Measurements from ENCODE around the gene RALGAPA2. TPM values are rescaled to one million over a fixed set of nuclear protein-coding genes. Genes with fewer than 3 reads are reported as not detected.

RALGAPA2 gene
- total and polyA plus RNA-seq, 2 experiments from 2014 or later, result 13.1 to 43.4 TPM

GRCh38 chr20:20368418-20369249 lies 343.8 kb downstream of the RALGAPA2 start:
- no peaks in the 10 kb centered on the region for H3K36me3 ChIP-seq (ENCODE audit: insufficient read depth)
- DNase-seq (ENCODE audit: low spot score) (peak; percentile 10), ATAC-seq (no peak)
- no peak for TF ChIP-seq STAT1 (IDR thresholded peaks at IDR 0.05; ENCODE audit: unreplicated experiment)
- TF ChIP-seq EZH2 (IDR thresholded peaks at IDR 0.05; ENCODE audit: low read depth, unreplicated experiment), result peak; percentile 55
- H3K79me2 ChIP-seq (replicated peaks; ENCODE audit: insufficient read depth), result no peaks in the 10 kb centered on the region
- H3K4me2 ChIP-seq, result peak overlapping the region; percentile 93
- peak overlapping the region; percentile 67 for H3K4me3 ChIP-seq
- peaks cover 79% of the 10 kb centered on the region for H3K27me3 Mint-ChIP-seq (ENCODE audit: insufficient read depth, low read depth, poor library complexity)
- H2AFZ ChIP-seq, result no peak overlapping the region
- H3K4me3 Mint-ChIP-seq, result no peak overlapping the region; the same call in 2 of the 3 replicates
- H3K27me3 ChIP-seq (ENCODE audit: insufficient read depth), result peaks cover 83% of the 10 kb centered on the region
- peaks cover 48% of the 10 kb centered on the region for H3K4me1 ChIP-seq (ENCODE audit: insufficient read depth)
- peaks cover 11% of the 10 kb centered on the region; the same call in 1 of the 2 replicates for H3F3A ChIP-seq (replicated peaks; ENCODE audit: low read depth)
- no peaks in the 10 kb centered on the region for H4K20me1 ChIP-seq (replicated peaks; ENCODE audit: insufficient read depth)
- no peaks in the 10 kb centered on the region; the same call in 2 of the 3 replicates for H3K36me3 Mint-ChIP-seq (ENCODE audit: low read depth)
- no peaks in the 10 kb centered on the region for H3K9me2 ChIP-seq (ENCODE audit: insufficient read depth)
- H3K27ac Mint-ChIP-seq, result no peak overlapping the region
- H3K4me1 Mint-ChIP-seq, result peaks cover 49% of the 10 kb centered on the region
- H3K27ac ChIP-seq (ENCODE audit: low read depth), result no peak overlapping the region
- peaks cover 5% of the 10 kb centered on the region; the same call in 2 of the 3 replicates for H3K9me3 Mint-ChIP-seq

- H3K9me3 Mint-ChIP-seq, result peaks cover 5% of the 10 kb centered on the region; the same call in 2 of the 3 replicates
- H3K27me3 Mint-ChIP-seq (ENCODE audit: insufficient read depth, low read depth, poor library complexity), result peaks cover 79% of the 10 kb centered on the region
- Histone ChIP-seq H3F3A (replicated peaks; ENCODE audit: low read depth) (peaks cover 11% of the 10 kb centered on the region; the same call in 1 of the 2 replicates), H3K79me2 (replicated peaks; ENCODE audit: insufficient read depth) (no peaks in the 10 kb centered on the region), H3K4me2 (peak within 1 kb of the TSS; percentile 93), H2AFZ (peak within 1 kb of the TSS; percentile 92), H3K4me1 (ENCODE audit: insufficient read depth) (peaks cover 39% of the 10 kb centered on the region), H3K27ac (ENCODE audit: low read depth) (no peak within 1 kb of the TSS), H4K20me1 (replicated peaks; ENCODE audit: insufficient read depth) (no peaks in the 10 kb centered on the region), H3K36me3 (ENCODE audit: insufficient read depth) (no peaks in the 10 kb centered on the region), H3K4me3 (peak within 1 kb of the TSS; percentile 67), H3K27me3 (ENCODE audit: insufficient read depth) (peaks cover 83% of the 10 kb centered on the region), H3K9me2 (ENCODE audit: insufficient read depth) (no peaks in the 10 kb centered on the region)
- DNase-seq (ENCODE audit: low spot score) (peak; percentile 75), ATAC-seq (peak; percentile 3; the same call in 2 of the 3 replicates)
- no peak within 1 kb of the TSS for H3K27ac Mint-ChIP-seq
- H3K4me3 Mint-ChIP-seq, result peak within 1 kb of the TSS; percentile 78
- peaks cover 42% of the 10 kb centered on the region for H3K4me1 Mint-ChIP-seq
- no peak for TF ChIP-seq CTCF (conservative IDR thresholded peaks at IDR 0.05; ENCODE audit: low read depth in 2 of 2)
- TF ChIP-seq ETS1 (IDR thresholded peaks at IDR 0.05), result no peak
- TF ChIP-seq EZH2 (IDR thresholded peaks at IDR 0.05; ENCODE audit: low read depth, unreplicated experiment), result peak; percentile 63
- TF ChIP-seq CREB1 (CRISPR knock-in tag; IDR thresholded peaks at IDR 0.05; ENCODE audit: low read depth), result no peak
- no peak for TF ChIP-seq NANOG (IDR thresholded peaks at IDR 0.05; ENCODE audit: borderline replicate concordance)
- no peaks in the 10 kb centered on the region; the same call in 2 of the 3 replicates for H3K36me3 Mint-ChIP-seq (ENCODE audit: low read depth)
Measured at GRCh38 chr20:20367575-20368417, 344.6 kb downstream of the RALGAPA2 start, which contains the start of gene INSM1. INSM1 (plus strand) TSS chr20:20368104; CDS start chr20:20368268, 164 bp downstream.
